NCI-H748 (cell line): ENCODE results near the gene FBXO34.

Experiments
- DNase-seq: peaks from one replicate; lab custom pipeline; 2025; ENCODE audit not compliant: unreplicated experiment; lab: John Stamatoyannopoulos, UW

FBXO34 gene

GRCh38 chr14:55270832-55271571, at the start of gene FBXO34:
TSS of gene FBXO34 (plus strand) at chr14:55271421. CDS start at chr14:55350391, 78,970 bp downstream.
- peak; percentile 96 for DNase-seq

- no peak for DNase-seq
Observed at GRCh38 chr14:55221968-55222367, 49.3 kb upstream of the FBXO34 start.

GRCh38 chr14:55223364-55223763, 47.9 kb upstream of the FBXO34 start:
- no peak for DNase-seq

GRCh38 chr14:55228261-55228660, 43.0 kb upstream of the FBXO34 start:
- DNase-seq: no peak

- no peak for DNase-seq
Observed at GRCh38 chr14:55233591-55233990, 37.6 kb upstream of the FBXO34 start.

GRCh38 chr14:55238019-55238680, 33.1 kb upstream of the FBXO34 start:
- no peak for DNase-seq

- DNase-seq: no peak
Observed at GRCh38 chr14:55239320-55239719, 31.9 kb upstream of the FBXO34 start.

- no peak for DNase-seq
Observed at GRCh38 chr14:55240526-55241178, 30.6 kb upstream of the FBXO34 start.

GRCh38 chr14:55241673-55242072, 29.5 kb upstream of the FBXO34 start:
- DNase-seq: no peak

GRCh38 chr14:55243386-55243785, 27.8 kb upstream of the FBXO34 start:
- DNase-seq: no peak

- no peak for DNase-seq
Observed at GRCh38 chr14:55243813-55244212, 27.4 kb upstream of the FBXO34 start.

GRCh38 chr14:55245657-55246268, 25.5 kb upstream of the FBXO34 start:
- no peak for DNase-seq

- no peak for DNase-seq
Observed at GRCh38 chr14:55248411-55248810, 22.8 kb upstream of the FBXO34 start.

- DNase-seq: no peak
Observed at GRCh38 chr14:55249423-55249822, 21.8 kb upstream of the FBXO34 start.

GRCh38 chr14:55253276-55253675, 17.9 kb upstream of the FBXO34 start:
- DNase-seq: no peak

GRCh38 chr14:55254581-55254980, 16.6 kb upstream of the FBXO34 start:
- DNase-seq: no peak

GRCh38 chr14:55255979-55256378, 15.2 kb upstream of the FBXO34 start:
- DNase-seq: peak; percentile 33

- DNase-seq: peak; percentile 42
Observed at GRCh38 chr14:55256586-55256985, 14.6 kb upstream of the FBXO34 start.

GRCh38 chr14:55265197-55265596, 6.0 kb upstream of the FBXO34 start:
- DNase-seq: no peak

GRCh38 chr14:55267820-55268219, 3.4 kb upstream of the FBXO34 start:
- no peak for DNase-seq

GRCh38 chr14:55271572-55272298, 514 bp downstream of the FBXO34 start:
- DNase-seq: peak; percentile 82
